GM12801 (cell line): ENCODE measurements around the gene CORO1A.

ENCODE experiments used
- CTCF ChIP-seq: IDR thresholded peaks from one replicate; pipeline ENCODE4 v1.5.1; 2011; ENCODE audit warnings: control low read depth; ENCODE audit not compliant: insufficient read length; ENCODE audit errors: extremely low read depth

The CORO1A gene

GRCh38 chr16:30152517-30152916 is 30.9 kb upstream of the CORO1A start:
- TF ChIP-seq CTCF = no peak

GRCh38 chr16:30155188-30155587 is 28.2 kb upstream of the CORO1A start:
- TF ChIP-seq CTCF = no peak

- TF ChIP-seq CTCF = no peak
These were observed 26.2 kb upstream of the CORO1A start for GRCh38 chr16:30157214-30157613.

- TF ChIP-seq CTCF = no peak
These were observed 19.9 kb upstream of the CORO1A start for GRCh38 chr16:30163538-30163937.

GRCh38 chr16:30166202-30166902 is 17.1 kb upstream of the CORO1A start:
- TF ChIP-seq CTCF = no peak

- no peak for TF ChIP-seq CTCF
These were observed 10.3 kb upstream of the CORO1A start for GRCh38 chr16:30173054-30173453.

- no peak for TF ChIP-seq CTCF
These were observed 4.2 kb upstream of the CORO1A start for GRCh38 chr16:30179195-30179594.

GRCh38 chr16:30179931-30180330 is 3.5 kb upstream of the CORO1A start:
- TF ChIP-seq CTCF = no peak
